Coronary artery (tissue), 2 donors: Measurements from ENCODE around the gene PROCA1.
"Not testable (repeated sequence)": the region's sequence is repeated elsewhere in the genome, so short reads cannot be mapped to it uniquely, and the experiment has no call there.

Experiments
- DNase-seq: peaks from one replicate; pipeline ENCODE4 v3.0.0-alpha.2; 2017; ENCODE audit warnings: low spot score
- H3K27ac ChIP-seq, 2 donors: fragments of 200-600 bp; sonication (generic); one replicate each; pipeline ENCODE4 v1.5.1; 2016 to 2019
- H3K4me3 ChIP-seq: fragments of 200-600 bp; sonication (generic); 2 replicates; pipeline ENCODE4 v1.5.1; 2016; ENCODE audit warnings: mild to moderate bottlenecking, moderate library complexity
- TF ChIP-seq, protein P1 (sequence below): fragments of 200-600 bp; sonication (generic); IDR thresholded peaks from one replicate; pipeline ENCODE4 v1.5.1; 2019; ENCODE audit warnings: antibody characterized with exemption

PROCA1 gene

DNA sequence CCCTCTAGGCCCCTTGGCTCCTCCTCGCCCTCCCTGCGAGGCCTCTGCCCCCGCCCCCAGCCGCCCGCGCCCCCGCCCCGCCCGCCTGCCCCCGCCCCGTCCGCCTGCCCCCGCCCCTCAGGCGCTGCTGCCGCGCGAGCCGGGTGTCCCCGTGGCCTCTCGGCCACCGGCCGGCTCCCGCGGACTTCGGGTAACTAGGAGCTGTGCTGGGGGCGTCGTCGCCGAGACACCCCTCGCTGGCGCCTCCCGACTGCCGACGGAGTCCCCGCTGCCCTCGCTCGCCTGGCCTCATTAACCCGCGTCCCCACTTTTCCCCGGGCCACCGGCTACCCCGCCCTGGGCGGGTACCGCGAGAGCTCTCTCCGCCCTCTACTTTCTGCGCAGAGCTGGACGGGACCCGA, 14.5 kb upstream of the PROCA1 start, which contains the start of gene TLCD1:
Gene TLCD1, minus strand, starts transcription at position 8 of the 401 bp plus-strand sequence. CDS start 136 bp downstream, outside the sequence.
- Histone ChIP-seq H3K27ac (peak within 1 kb of the TSS; percentile 21 to 99), H3K4me3 (peak within 1 kb of the TSS; percentile 87)
- peak; percentile 88 for DNase-seq
- TF ChIP-seq, protein P1, sequence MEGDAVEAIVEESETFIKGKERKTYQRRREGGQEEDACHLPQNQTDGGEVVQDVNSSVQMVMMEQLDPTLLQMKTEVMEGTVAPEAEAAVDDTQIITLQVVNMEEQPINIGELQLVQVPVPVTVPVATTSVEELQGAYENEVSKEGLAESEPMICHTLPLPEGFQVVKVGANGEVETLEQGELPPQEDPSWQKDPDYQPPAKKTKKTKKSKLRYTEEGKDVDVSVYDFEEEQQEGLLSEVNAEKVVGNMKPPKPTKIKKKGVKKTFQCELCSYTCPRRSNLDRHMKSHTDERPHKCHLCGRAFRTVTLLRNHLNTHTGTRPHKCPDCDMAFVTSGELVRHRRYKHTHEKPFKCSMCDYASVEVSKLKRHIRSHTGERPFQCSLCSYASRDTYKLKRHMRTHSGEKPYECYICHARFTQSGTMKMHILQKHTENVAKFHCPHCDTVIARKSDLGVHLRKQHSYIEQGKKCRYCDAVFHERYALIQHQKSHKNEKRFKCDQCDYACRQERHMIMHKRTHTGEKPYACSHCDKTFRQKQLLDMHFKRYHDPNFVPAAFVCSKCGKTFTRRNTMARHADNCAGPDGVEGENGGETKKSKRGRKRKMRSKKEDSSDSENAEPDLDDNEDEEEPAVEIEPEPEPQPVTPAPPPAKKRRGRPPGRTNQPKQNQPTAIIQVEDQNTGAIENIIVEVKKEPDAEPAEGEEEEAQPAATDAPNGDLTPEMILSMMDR = no peak

DNA sequence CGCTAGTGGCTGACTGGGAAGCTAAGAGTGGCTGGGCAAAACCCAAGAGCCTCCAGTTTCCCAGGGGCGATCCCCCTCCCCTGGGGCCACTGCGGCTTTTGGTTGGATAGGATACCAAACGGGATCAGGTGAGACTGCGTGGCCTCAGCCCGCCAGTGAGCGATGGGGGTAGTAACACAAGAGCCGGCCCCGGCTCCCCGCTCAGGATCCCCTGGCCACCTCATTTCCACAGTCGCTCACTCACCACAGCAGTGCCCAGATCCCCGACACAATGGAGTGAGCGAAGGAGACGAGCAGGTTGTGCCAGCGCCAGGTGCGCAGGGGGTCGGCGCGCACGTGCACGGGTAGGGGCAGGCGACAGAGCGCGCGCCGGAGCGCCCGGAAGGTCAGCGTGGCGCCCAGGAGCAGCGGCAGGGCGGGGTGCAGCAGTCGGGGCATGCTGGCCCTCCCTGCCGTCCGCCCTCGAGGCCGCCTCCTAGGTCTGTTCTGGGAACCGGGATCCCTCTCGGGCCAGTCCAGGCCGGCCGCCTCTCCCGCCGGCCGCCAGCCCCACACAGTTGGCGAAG, 14.1 kb upstream of the PROCA1 start:
- no peak for DNase-seq
- H3K4me3 ChIP-seq = peak overlapping the region; percentile 87
- H3K27ac ChIP-seq = peak overlapping the region; percentile 21 to 99
- TF ChIP-seq, protein P1 = no peak

DNA sequence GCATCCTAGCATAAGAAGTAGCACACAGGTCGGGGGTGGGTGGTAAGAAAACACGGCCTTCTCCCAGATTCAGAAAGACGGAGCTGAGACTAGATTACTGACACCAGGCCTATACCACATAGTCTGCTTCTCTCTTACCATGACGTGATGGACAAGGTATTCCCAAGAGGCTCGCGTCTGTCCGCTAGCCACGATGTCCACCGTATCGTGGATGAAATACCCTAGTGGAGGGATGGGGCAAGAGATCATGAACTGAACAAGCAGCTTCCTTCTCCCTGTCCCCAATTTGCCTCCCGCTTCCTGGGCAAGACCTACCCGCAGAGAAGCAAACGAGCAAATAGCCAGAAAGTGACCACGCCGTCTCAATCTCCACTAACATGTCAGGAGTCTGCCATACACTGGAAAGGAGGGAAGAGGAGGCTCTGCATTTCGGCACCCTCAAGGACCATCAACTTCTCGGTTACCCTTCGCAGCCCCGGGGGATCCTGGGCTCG, 13.5 kb upstream of the PROCA1 start:
- Histone ChIP-seq H3K4me3 (peak overlapping the region; percentile 87), H3K27ac (peak overlapping the region in 1 of 2 donors; percentile 99)
- DNase-seq = no peak
- TF ChIP-seq, protein P1 = no peak

DNA sequence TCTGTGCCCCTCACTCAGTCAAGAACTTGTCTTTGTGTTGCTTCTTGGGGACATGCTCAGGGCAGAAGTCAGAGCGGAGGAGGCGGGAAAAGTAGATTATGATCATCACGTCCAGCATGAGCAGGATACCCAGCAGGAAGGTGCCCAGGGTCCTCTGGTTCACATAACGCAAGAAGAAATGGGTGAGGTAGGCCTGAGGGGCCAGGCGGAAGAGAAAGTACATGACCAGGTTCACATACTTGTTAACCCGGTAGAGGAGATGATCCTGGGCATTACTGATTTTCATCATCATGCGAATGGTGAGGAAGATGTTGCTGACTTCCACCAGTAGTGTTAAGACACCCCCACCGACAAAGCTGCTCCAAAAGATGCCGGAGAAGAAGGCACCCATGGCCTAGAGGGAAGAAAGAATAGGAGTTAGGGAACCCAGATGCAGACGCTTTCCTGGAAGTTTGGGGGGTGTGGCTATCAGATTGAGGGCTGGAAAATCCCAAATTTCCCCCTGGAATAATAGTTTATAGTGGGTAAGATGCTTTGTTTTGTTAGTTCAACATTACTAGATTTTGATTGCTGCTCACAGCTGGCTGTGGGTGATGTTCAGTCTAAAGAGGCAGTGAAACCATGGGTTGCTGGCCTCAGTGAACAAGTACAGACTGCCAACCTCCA, 12.9 kb upstream of the PROCA1 start:
- peak overlapping the region in 1 of 2 donors; percentile 99 for H3K27ac ChIP-seq
- peak overlapping the region; percentile 87 for H3K4me3 ChIP-seq
- TF ChIP-seq, protein P1 = no peak
- DNase-seq = no peak

DNA sequence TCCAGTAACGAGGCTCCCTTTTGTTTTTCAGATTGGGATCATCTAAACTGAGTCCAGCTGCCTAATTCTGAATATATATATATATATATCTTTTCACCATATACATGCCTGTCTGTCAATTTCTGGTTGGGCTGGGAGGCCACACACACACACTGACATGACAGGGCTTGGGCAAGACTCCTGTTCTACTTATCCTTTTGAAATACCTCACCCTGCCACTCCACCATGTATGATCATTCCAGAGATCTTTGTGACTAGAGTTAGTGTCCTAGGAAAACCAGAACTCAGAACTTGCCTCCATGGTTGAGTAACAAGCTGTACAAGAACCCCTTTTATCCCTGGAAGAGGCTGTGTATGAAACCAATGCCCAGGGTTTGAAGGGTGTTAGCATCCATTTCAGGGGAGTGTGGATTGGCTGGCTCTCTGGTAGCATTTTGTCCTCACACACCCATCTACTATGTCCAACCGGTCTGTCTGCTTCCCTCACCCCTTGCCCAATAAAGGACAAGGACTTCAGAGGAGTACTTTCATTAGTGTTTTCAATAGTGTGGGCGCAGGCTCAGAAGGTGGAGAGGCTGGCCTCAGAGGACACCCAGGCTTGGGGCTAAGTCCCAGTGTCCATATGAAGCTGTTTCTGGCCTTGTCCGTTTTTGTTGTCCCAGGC, 12.3 kb upstream of the PROCA1 start:
- DNase-seq, H3K27ac ChIP-seq, H3K4me3 ChIP-seq: not testable (repeated sequence)

DNA sequence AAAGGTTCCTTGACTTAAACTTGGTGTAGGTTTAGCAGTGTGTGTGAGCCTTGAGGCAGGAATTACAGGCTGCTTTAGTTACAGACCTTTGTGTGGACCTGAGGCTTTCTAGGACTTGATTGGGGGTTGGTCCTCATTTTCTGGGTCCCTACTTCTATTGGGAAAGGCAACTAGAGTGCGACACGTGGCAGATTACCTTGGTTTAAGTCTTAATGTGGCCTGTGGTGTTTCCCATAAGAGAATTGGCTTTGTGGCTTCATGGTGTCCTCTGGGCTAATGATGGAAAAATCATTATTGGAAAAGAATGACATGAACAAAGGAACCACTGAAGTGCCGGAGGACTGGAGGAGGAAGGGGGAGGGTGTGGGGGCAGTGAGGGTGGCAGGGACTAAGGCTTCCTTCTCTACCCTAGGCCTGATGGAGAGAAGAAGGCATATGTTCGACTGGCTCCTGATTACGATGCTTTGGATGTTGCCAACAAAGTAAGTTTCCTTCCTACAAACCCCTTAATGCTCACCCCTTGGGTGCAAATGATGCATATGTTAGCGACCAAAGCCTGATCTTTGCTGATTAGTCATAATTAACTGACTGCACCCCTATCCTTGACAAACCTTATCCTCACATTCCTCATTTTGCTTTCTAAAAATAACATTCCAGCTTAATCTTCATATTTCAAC, 11.6 kb upstream of the PROCA1 start:
- TF ChIP-seq, protein P1 = no peak

More for the DNA sequence above, 11.6 kb upstream of the PROCA1 start:
- DNase-seq = no peak
- H3K27ac ChIP-seq = no peak overlapping the region
- no peak overlapping the region for H3K4me3 ChIP-seq
